ENCODE measurements around the gene EPOP. TPM values are rescaled to one million over a fixed set of nuclear protein-coding genes. Genes with fewer than 3 reads are reported as not detected.
"Not testable (repeated sequence)": the region's sequence is repeated elsewhere in the genome, so short reads cannot be mapped to it uniquely, and the experiment has no call there.

EPOP gene
- total RNA-seq, 1 donor from 2014 or later = not detected

DNA sequence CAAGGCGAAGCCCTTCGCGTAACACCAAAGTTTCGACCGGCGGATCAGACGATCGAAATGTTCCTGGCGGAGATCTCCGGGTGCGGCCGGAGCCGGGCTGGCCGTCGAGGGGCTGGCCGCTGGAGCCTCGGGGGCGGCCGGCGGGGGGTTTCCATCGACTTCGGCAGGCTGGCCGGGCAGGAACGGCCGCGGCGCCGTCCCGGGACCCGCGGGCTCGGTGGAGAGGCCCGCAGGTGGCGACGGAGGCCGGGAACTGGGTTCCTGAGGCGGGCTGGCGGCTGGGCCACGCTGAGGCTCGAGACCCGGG, 1.1 kb downstream of the EPOP start:
- no peak for DNase-seq

DNA sequence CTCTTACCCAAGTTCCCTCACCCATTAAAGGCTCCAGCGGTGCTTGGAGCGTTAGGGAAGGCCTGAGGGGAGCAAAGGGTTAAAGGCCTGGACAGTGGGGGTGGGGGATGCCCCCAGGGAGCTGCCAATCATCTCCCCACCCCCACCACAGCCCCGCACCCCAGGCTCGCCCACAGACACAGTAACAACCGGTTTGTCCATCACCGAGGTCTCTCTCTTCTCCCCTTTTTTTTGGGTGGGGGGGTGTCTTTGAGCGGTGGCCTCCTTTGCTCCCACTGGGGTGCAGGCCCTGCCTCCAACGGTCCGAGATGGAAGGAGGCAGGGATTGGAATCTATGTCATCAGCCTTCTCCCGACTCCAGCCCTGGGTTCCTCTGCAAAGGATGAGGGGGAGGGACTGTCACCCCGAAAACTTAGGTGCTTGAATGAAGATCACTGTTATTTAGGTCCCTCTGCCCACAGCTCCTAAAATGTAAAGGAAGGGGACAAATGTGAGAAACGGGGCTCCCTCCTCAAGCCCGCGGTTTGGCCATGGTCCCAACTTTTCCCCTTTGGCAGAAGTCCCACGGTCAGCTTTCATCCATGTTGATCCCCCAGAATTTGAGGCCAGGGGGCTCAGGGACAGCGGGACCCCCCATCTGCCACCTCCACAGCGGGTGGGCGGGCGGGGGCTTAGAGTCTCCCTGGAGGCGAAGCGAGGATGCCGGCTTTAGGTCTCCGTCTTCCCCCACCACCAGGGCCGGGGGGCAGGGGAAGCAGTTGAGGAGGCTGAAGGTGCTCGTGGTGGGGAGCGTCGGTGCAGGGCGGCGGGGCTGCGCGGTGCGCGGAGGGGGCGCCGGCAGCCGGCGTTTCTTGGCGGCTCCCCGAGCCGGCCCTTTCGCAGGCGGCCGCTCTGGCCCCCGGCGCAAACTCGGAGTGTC, 1.7 kb downstream of the EPOP start:
- no peak for DNase-seq

DNA sequence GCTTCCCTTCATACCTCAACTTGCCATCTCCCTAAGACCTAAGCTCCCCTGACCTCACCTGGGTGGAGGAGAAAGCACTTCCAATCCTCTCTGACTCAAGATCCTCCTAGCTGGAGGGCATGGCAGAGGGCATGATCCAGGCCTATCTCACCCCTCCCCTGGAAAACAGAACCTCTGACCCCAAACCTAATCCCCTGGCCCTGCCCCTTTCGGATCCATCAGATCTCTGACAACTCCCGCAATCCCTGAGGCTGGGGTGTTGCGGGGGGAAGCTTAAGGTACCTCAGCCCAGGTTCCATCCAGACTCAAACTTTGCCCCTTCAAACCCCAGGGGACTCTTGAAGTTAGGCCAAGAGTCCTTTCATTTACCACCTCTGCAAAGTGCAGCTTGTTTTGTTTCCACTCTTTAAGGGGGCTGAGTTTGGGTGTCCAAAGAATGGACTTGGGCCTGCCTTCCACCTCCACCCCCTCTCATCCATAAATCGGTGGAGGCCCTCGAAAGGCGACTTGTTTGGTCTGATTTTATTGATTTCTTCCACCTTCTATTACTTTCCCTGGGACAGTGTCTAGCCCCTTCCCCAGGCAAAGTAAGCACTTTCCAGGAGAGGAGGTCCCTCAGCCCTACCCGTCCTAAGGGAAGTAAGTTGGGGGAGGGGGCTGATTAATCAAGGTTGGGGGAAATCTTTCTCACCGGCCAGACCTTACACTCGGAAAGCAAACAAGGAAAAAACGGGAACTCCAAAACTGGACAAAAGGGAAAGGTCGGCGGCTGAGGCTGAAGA, 2.6 kb downstream of the EPOP start:
- no peak for DNase-seq

DNA sequence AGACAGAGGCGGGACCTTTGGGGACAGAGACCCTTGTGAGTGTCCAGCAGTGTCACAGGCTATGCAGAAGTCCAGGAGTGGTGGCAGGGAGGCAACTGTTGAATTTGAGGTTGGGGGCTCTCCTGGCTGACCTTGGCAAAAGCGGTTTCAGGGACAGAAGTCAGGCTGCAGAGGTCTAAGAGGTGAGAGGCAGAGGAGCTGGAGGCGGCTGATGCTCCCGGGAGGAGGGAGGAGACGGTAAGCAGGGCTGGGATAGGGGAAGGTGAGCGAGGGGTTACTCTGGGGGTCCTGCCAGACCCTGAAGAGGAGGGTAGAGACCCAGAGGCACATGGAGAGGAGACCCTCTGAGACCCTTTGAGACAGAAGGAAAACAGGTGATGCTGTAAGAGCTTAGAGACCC, 5.2 kb downstream of the EPOP start:
- DNase-seq = no peak

DNA sequence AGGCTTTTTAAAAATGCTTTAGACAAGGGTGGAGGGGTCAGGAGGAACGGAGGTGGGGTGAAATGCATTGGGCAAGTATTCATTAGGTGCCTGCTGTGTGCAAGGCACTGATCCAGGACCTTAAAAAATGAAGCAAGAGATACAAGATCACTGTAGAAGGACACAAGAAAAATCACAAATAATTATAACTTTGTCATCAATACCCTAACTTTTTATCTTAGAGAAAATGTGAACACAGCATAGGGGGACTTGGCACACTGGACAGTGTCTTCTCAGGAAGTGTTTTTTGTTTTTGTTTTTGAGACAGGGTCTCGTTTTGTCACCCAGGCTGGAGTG, 7.0 kb downstream of the EPOP start:
- DNase-seq = no peak

DNA sequence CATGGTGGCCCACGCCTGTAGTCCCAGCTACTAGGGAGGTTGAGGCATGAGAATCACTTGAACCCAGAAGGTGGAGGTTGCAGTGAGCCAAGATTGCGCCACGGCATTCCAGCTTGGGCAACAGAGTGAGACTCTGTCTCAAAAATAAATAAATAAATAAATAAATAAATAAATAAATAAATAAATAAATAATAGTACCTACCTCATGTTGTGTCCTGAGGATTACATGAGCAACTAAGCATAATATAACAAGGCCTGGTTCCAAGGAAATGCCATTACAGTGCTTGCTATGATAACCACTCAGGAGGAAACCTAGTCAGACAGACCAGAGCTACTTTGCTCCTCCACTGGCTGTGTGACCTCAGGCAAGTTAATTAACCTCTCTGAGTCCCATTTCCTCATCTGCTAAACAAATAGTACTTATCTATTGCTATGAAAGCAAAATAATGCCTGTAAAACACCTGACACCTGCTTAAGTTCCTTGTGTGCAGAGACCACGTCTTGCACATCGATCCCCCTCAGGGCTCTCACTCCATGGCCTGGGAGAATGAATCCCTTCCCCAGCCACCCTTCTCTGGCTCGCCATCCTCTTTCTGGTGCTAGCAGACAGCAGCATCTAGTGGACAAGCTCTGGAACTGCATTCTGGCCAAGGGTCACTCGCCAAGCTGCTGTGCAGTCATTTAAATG, 7.5 kb downstream of the EPOP start:
- peak; percentile 82 for DNase-seq

DNA sequence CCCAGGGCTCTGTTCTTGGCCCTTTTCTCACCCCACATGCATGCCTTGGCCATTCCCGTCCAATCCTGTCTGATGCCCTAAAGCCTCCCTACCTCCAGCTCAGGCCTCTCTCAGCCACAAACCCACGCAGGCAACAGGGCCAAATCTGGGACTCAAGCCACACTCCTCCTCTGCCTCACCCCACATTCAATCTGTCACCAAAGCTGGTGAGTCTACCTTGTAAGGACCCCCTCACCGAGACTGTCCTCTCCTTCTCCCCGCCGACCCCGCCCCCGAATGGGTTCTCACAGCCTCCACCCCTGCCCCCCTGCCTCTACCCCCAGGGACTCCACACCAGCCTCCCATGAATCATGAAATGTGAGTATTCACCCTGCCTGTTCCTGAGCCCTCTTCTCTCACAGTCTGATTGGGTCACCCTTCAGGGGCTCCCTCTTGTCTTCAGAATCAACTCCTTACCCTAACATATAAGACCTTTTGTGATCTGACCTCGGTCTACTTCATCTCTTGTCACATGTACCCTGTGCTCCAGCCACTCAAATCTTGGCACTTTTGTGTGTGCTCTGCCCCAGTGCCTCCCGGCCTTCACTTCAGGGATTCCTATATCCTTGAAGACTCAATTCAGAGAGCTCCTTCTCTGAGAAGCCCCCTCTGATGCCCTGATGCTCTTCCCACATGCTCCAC, 10.7 kb downstream of the EPOP start:
- DNase-seq = no peak

DNA sequence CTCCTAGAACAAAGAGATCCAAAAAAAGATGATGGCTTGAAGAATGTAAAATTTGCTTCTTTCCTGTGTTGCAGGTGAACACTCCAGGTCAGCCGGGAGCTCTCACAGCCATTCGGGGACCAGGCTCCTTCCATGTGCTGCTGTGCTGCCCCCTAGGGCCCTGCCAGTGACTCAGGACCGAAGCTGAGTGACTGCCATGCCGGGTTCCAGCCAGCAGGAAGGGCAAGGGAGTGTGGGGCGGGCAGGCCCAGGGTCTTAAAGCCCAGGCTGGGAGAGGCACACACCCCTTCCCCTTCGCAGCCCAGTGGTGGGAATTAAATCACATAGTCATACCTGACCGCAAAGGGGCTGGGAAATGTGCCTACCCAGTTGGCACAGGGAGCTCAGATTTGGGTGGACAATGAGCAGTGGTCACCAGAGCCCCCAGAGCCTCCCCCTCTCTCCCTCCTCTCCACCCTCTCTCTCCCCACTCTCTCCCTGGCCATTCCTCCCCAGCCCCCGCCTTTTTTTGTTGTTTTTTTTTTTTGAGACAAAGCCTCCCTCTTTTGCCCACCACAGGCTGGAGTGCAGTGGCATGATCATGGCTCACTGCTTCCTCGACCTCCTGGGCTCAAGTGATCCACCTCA, 11.5 kb downstream of the EPOP start:
- peak; percentile 59 for DNase-seq

DNA sequence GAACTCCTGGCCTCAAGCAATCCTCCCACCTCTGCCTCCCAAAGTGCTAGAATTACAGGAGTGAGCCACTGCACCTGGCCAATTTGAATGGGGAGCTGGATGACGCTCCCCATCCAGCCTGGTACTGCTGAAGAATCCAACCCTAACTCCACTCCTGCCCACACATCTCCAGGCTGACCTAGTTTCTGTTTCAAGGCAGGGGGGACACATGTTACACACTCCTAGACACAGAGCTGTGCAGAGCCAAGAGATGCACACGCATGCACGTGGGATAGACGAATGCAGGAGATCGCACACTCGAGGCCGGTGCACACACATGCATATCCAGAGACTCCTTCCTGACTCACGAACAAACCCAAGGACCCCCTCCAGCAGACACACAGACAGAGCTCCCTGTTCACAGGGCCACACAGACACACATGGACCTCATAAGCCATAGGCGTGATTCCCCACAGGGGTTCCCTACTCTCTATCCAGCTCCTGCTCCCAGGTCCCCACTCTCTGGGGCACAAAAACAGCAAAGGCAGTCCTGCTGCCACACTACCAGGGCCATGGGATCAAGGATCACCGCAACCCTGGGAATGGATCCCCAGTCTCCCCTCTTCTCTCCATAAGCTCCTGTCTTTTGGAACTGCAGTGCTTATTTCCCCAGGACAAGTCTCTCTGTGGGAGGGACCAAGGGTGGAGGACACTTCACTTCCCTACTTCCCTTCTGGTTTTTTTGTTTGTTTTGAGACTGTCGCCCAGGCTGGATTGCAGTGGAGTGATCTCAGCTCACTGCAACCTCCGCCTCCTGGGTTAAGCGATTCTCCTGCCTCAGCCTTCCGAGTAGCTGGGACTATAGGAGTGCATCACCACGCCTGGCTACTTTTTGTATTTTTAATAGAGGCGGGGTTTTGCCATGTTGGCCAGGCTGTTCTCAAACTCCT, 14.4 kb downstream of the EPOP start:
- DNase-seq = no peak

DNA sequence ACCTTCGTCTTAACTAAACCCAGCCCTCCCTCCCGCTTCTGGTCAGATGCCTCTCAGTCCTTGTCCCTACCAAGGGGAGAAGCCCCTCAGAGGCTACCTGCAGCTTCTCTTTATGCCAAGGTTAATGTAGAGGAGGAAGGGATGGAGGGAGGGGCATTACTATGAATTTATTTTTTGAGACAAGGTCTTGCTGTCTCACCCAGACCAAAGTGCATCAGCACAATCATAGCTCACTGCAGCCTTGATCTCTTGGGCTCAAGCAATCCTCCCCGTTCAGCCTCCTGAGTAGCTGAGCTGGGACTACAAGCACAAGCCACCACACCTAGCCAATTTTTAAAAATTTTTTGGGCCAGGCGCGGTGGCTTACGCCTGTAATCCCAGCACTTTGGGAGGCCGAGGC, 15.3 kb downstream of the EPOP start:
- no peak for DNase-seq

DNA sequence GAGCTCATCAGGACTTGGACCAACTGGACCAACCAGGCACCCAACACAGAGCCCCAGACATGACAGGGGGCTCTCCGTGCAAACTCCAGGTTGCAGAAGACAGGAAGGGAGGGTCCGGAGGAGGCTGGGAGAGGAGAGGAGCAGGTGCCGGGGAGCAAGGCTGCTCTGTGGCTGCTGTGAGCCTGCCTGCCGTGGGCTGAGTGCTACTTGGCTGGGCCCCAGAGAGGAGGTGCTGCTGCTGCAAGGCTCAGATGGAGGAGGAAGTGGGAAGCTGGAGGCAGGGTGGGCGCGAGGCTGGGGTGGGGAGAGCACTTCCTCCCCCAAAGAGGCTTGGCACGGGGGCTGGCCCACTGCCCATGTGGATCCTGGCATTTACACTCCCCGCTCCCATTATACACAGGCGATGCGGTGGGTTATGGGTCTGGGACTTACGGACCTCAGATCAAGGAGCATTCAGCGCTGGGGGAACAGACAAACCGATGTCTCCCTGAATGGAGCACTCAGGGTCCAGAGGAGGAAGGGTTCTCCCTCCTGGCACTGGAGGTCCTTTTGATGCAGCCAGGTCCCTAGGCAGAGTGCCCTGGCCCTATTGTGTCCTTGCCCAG, 15.9 kb downstream of the EPOP start:
- DNase-seq = no peak

DNA sequence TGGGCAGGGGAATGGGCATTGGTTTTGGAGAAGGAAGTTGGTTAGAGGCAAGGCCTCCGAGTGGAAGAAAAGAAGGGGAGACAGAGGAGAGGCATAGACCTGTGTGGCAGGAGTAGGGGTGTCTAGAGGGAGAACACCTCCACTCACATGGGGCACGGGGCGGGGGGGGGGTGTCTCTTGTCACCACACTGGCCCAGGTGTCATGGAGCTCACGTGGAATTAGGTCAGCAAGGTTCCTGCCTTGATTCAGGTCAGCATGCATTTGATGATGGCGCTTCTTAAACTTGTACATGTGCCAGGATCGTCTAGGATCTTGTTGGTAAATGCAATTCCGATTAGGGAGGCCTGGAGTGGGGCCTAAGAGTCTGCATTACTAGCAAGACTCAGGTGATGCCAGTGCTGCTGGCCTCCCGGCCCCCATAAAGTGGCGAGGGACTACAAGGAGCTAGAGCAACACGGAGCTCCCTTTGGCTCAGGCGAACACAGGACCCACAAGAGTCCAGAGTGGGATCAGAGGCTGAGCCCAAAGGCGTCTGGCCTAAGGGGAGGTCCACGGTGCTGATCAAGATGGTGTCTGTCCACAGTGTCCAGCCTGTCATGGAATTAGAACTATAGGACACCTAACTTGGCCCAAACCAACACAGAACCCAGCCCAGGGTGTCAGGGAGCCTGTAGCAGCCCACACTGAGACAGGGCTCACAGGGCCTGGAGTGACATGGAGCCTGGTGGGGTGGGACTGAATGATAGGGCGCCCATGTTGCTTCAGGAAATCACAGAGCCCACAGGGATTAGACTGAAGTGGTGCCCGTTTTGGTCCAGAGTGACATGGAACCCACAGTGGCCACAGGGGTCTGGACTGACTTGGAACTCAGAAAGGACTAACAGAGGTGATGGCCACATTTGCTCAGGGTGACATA, 16.7 kb downstream of the EPOP start:
- no peak for DNase-seq

DNA sequence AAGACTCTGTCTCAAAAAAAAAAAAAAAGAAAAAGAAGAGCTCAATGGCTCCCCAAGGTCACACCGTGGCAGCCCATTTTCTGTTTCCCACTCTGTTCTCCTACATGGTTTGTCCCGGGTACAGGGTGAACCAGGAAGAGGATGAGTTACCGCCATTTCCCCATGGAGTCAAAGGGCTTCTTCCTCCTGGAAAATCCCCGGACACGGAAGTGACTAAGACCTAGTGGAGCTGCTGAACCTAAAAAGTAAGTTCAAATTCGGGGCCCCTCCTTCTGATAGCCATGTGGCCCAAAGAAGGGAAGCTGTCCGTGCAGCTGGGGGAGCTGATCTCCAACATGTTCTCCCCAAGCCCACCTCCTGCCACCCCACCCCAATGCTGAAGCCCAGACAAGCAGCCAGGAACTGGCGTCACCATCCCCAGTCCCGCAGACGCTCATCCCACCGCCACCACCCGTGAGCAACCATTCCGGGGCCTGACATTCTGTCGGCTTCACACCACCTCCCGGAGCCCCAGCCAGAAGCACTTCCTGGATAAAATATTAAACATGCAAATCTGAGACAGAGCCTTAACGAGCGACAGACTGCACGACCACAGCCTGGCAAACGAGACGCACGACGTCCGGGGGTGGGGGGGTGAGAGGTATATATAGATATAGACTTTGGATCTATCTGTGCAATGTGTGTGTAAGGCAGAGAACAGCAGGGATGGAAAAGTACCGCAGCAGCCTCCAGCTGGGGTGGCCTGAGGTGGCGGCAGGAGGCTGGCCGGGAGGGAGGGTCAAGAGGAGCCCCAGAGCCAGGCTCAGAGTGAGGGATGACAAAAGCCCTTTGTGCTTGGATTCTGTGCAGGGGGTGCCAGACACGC, 17.6 kb downstream of the EPOP start:
- no peak for DNase-seq

DNA sequence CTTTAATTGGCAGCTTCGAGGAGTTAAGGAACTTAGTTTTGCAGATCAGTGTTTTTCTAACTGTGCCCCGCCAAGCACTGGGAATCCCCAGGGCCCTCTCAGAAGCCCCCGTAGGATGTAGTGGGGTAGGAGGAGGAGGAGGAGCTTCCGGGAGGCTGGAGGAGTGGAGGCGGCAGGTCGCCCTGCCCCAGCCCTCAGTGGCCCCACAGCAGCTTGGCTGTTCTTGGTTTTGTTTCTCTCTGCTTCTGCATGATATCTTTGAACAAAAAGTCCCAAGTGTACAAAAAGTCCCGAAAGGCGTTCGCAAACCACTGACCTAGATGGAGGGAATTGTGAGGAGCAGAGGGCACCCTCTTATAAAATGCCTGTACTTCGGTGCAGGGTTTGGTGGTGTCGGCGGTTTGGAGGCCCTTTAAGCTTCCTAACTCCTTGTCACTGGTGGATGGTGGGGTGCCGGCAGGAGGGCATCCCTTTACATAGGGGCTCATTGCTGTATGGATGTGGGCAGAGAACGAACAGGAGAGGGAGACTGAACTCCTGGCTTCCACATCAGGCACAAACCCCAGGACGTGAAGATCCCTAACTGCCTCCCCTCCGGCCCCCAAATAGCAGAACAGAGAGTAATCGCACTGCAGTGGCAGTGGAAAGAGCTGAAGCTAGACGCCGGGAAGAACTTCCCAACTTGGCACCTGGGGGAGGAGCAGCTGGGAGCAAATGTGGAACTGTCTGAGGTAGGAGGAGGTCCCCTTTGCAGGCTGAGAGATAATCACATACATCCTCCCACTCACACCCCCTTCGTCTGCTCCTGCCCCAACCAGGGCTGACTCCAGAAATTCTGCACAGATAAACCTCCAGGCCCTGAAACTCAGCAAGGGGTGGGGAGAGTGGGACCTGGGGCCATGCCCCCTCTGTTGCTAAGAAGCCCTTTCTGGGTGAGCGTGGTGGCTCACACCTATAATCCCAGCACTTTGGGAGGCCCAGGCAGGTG, 20.1 kb downstream of the EPOP start:
- no peak for DNase-seq

DNA sequence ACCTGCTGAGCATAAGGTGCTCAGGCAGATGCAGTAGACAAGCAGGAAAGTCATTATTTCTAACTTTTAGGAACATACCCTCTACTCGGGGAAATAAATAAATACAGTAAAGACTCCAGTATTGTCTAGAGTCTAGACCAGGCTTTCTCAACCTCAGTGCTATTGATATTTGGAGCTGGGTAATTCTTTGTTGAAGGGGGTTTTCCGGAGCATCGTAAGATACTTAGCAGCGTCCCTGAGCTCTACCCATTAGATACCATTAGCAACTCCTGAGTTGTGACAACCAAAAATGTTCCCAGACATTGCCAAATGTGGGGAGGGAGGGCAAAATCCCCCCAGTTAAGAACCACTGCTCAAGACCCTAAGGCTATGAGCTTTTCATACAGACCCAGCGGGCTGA, 21.1 kb downstream of the EPOP start:
- no peak for DNase-seq

DNA sequence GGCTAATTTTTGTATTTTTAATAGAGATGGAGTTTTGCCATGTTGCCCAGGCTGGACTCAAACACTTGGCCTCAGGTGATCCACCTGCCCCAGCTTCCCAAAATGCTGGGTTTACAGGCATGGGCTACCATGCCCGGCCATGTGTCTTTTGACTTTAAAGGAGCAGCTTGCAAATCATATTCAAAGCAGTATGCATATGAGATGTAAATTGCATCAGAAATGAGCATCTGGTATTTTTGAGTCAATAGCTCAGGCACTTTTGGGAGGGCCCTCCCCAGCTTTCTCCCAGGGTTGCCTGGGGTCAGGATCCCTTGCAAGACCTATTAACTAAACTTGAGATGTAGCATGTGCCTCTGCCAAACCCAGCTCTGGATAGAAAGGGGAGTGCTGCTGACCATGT, 21.5 kb downstream of the EPOP start:
- no peak for DNase-seq

DNA sequence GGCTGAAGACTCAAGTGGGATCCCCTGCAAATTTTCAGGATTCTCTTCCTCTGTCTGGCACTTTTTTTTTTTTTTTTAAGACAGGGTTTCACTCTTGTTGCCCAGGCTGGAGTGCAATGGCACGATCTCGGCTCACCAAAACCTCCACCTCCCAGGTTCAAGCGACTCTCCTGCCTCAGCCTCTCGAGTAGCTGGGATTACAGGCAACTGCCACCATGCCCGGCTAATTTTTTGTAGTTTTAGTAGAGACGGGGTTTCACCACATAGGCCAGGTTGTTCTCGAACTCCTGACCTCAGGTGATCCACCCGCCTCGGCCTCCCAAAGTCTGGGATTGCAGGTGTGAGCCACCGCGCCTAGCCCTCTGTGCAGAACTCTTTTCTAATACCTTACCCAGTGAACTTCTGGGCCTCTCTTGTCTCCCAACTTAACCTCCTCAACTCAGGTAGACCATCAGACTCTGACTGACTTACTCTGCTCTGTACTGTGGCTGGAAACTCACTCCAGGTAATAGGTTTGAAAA, 24.0 kb downstream of the EPOP start:
- not testable (repeated sequence) for DNase-seq

Data from tongue (tissue), 2 donors.